MCF 10A (cell line): Measurements from ENCODE around the gene ADCY1. TPM values are rescaled to one million over a fixed set of nuclear protein-coding genes. Genes with fewer than 3 reads are reported as not detected.

ENCODE experiments used
- BruUV-seq: library from RNA; stranded (reverse); fragments of 400-500 nt; replicated peaks from 2 replicates; lab custom pipeline; 2021; lab: Mats Ljungman, UMichigan
- CTCF ChIA-PET: fragments of 300-600 bp; sonication (Branson Sonifier 250); formaldehyde crosslinking; extraction: SDS; loops from one replicate; lab custom pipeline; 2021; ENCODE audit warnings: antibody characterized with exemption, inconsistent platforms; lab: Yijun Ruan, JAX
- POLR2A ChIA-PET: fragments of 300-600, 350-650 bp; sonication (Branson Sonifier 250); formaldehyde crosslinking; extraction: SDS; loops from one replicate; lab custom pipeline; 2020; ENCODE audit warnings: antibody characterized with exemption, inconsistent platforms; lab: Yijun Ruan, JAX
- DNase-seq: peaks from one replicate; pipeline ENCODE4 v3.0.0-alpha.2; 2018; ENCODE audit not compliant: unreplicated experiment
- H3K27ac Mint-ChIP-seq: one replicate; pipeline ENCODE4 v1.8.0; 2022; ENCODE audit warnings: mild to moderate bottlenecking, low read depth, mixed read lengths; ENCODE audit not compliant: unreplicated experiment
- H3K27me3 Mint-ChIP-seq: one replicate; pipeline ENCODE4 v1.8.0; 2022; ENCODE audit warnings: mixed read lengths; ENCODE audit not compliant: insufficient read depth, unreplicated experiment
- H3K36me3 Mint-ChIP-seq: one replicate; pipeline ENCODE4 v1.8.0; 2022; ENCODE audit warnings: mild to moderate bottlenecking, moderate library complexity, mixed read lengths; ENCODE audit not compliant: insufficient read depth, unreplicated experiment
- H3K4me1 Mint-ChIP-seq: one replicate; pipeline ENCODE4 v1.8.0; 2022; ENCODE audit warnings: mixed read lengths; ENCODE audit not compliant: insufficient read depth, unreplicated experiment
- H3K4me3 Mint-ChIP-seq: one replicate; pipeline ENCODE4 v1.8.0; 2022; ENCODE audit warnings: mild to moderate bottlenecking, moderate library complexity, mixed read lengths; ENCODE audit not compliant: unreplicated experiment
- H3K9me3 Mint-ChIP-seq: one replicate; pipeline ENCODE4 v1.8.0; 2022; ENCODE audit warnings: mixed read lengths; ENCODE audit not compliant: unreplicated experiment
- intact Hi-C: fragments of 100-400 bp; cut with micrococcal nuclease; formaldehyde crosslinking; loops from 2 replicates; pipeline ENCODE4 v1.14.1; 2022
- total RNA-seq: library from RNA; stranded (reverse); gene quantifications from 2 replicates; pipeline ENCODE4 v1.2.3, GENCODE V29; 2022
- TF ChIP-seq, protein P1 (sequence below): fragments of 200-600 bp; IDR thresholded peaks from one replicate; pipeline ENCODE4 v1.8.0; 2022; ENCODE audit warnings: antibody characterized with exemption, mild to moderate bottlenecking; ENCODE audit not compliant: unreplicated experiment

ADCY1 gene
- total RNA-seq, 1 experiment from 2014 or later, result 0.61 TPM

DNA sequence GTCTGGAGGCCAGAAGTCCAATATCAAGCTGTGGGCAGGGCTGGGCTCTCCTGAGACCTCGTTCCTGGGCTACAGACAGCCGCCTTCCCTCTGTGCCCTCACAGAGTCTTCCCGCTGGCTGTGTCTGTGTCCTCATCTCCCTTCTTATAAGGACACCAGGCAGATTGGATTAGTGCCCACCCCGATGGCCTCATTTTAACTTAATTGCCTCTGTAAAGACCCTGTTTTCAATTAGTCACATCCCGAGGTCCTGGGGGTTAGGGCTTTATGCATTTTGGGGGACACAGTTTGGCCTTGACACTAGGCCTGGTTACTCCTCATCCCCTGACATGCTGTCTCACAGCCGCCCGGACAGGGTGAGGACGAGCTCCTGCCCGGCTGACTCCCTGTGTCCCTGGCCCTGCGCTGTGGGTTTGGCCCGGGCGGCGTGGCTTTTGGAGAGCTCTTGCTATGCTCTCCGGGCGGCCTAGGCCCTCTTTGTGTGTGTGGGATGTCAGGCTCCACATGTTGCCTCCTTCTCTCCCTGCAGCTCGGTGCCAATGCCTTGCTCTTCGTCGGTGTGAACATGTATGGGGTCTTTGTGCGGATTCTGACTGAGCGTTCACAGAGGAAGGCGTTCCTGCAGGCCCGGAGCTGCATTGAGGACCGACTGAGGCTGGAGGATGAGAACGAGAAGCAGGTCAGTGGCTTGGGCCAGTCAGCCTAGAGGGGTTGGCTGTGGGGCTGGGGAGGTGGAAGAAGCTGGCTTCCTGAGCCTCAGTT lies 18.2 kb downstream of the ADCY1 start:
- Mint-ChIP-seq H3K9me3 (no peaks in the 10 kb centered on the region), H3K27me3 (peaks cover 63% of the 10 kb centered on the region), H3K4me3 (no peak overlapping the region), H3K36me3 (no peaks in the 10 kb centered on the region), H3K4me1 (no peaks in the 10 kb centered on the region), H3K27ac (no peak overlapping the region)
- ChIA-PET POLR2A (no interaction called here), CTCF (interaction anchor here (0.6 to 1.3 kb wide), 2 partner anchors 10 to 71 kb away, joined by 3 read pairs; no protein-coding TSS in a partner anchor)
- BruUV-seq, result no TSS peak
- intact Hi-C loops, result no loop called here
- no peak for DNase-seq
- TF ChIP-seq, protein P1, sequence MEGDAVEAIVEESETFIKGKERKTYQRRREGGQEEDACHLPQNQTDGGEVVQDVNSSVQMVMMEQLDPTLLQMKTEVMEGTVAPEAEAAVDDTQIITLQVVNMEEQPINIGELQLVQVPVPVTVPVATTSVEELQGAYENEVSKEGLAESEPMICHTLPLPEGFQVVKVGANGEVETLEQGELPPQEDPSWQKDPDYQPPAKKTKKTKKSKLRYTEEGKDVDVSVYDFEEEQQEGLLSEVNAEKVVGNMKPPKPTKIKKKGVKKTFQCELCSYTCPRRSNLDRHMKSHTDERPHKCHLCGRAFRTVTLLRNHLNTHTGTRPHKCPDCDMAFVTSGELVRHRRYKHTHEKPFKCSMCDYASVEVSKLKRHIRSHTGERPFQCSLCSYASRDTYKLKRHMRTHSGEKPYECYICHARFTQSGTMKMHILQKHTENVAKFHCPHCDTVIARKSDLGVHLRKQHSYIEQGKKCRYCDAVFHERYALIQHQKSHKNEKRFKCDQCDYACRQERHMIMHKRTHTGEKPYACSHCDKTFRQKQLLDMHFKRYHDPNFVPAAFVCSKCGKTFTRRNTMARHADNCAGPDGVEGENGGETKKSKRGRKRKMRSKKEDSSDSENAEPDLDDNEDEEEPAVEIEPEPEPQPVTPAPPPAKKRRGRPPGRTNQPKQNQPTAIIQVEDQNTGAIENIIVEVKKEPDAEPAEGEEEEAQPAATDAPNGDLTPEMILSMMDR, result no peak

DNA sequence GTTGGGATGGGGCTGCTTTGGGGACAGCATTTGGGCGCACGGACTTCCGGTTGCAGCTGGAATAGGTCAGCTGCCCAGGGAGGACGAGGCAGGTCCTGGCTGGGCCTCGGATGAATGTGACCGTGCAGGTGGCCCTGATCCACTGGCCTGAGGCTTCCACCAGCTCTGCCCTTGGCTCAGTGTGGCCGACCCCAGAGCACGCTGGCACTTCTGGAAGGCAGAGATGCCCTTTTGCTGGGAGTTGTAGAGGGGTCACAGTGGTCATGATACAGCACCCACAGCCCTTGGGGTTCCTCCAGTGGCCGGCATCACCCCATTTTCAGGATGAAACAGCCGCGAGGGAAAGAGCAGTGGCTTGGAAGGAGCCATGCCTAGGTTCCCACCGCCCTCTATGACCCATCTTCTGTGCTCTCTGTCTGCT lies 19.0 kb downstream of the ADCY1 start:
- intact Hi-C loops, result no loop called here
- Mint-ChIP-seq H3K4me3 (no peak overlapping the region), H3K4me1 (no peaks in the 10 kb centered on the region), H3K27me3 (peaks cover 63% of the 10 kb centered on the region), H3K36me3 (no peaks in the 10 kb centered on the region), H3K27ac (no peak overlapping the region), H3K9me3 (no peaks in the 10 kb centered on the region)
- BruUV-seq, result no TSS peak
- ChIA-PET POLR2A (no interaction called here), CTCF (interaction anchor here (0.6 to 1.3 kb wide), 2 partner anchors 10 to 70 kb away, joined by 3 read pairs; no protein-coding TSS in a partner anchor)
- TF ChIP-seq, protein P1, result no peak
- no peak for DNase-seq

DNA sequence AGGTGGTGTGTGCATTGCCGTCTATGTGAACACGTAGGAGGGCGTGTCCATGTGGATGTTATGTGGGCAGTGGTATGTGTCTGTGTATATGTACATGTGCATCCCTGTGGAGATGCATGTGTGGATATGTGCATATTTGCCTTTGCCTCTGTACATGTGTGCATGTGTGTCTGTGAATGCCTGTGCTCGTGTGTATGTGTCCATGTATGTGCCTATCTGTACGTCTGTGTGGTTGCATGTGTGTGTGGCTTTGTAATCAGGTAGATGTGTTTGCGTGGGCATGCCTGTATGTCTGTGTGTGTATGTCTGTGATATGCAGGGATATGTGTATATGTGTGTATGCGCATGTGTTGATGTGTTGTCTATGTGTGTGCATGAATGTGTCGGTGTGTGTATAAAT lies 19.7 kb downstream of the ADCY1 start:
- H3K27ac Mint-ChIP-seq, result no peak overlapping the region
- H3K27me3 Mint-ChIP-seq, result peaks cover 63% of the 10 kb centered on the region
- no TSS peak for BruUV-seq
- intact Hi-C loops, result no loop called here
- ChIA-PET CTCF (no interaction called here), POLR2A (no interaction called here)
- no peaks in the 10 kb centered on the region for H3K4me1 Mint-ChIP-seq
- H3K36me3 Mint-ChIP-seq, result no peaks in the 10 kb centered on the region
- no peak for DNase-seq
- no peak overlapping the region for H3K4me3 Mint-ChIP-seq
- no peaks in the 10 kb centered on the region for H3K9me3 Mint-ChIP-seq
- TF ChIP-seq, protein P1, result no peak

DNA sequence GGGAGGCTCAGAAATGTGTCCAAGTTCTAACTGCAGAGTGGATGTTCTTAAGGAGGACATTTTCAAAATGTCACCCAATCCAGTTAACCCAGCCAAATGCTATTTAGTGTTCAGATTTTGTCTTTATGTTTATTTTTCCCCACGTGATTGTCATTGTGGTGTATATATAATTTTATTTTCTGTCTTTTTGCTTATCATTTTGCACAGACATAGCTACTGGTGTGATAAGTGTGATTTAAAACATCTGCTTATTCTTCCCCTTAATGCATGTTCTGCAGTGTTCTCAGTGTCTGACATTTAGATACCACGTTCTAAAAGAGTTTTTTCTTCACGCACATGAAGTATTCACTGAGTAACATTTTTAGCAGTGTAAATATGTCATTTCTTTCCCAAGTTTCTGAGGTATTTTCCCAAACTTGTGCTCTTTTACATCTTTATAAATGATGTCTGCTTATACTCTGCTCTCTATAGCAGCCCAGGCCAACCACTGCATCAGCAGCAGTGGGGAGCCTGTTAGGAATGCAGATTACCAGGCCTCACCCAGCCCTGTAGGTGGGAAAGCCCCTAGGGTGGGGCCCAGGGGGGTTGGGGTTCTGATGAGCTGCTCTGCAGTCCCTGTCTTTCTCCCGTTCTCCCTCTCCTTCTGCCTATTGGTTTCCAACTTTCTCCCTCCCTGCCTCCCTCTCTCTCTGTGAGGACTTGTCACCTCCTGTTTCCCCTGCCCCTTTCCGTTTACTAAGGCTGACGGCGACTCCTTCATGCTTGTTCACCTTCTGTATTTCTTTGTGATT lies 20.8 kb downstream of the ADCY1 start:
- no peaks in the 10 kb centered on the region for H3K9me3 Mint-ChIP-seq
- peaks cover 53% of the 10 kb centered on the region for H3K27me3 Mint-ChIP-seq
- no peaks in the 10 kb centered on the region for H3K4me1 Mint-ChIP-seq
- H3K27ac Mint-ChIP-seq, result no peak overlapping the region
- H3K36me3 Mint-ChIP-seq, result no peaks in the 10 kb centered on the region
- intact Hi-C loops, result no loop called here
- no peak for DNase-seq
- no peak overlapping the region for H3K4me3 Mint-ChIP-seq
- TF ChIP-seq, protein P1, result no peak
- POLR2A ChIA-PET, result no interaction called here
- no TSS peak for BruUV-seq
- CTCF ChIA-PET, result interaction anchor here (1.3 kb wide), 1 partner anchor 12 kb away, joined by 3 read pairs; no protein-coding TSS in a partner anchor
